ENCODE data around the gene IRF8. TPM values are rescaled to one million over a fixed set of nuclear protein-coding genes. Genes with fewer than 3 reads are reported as not detected.

The IRF8 gene
- total RNA-seq, 1 donor from 2014 or later, result 1.5 TPM

- no peak for TF ChIP-seq CTCF (IDR thresholded peaks at IDR 0.05; ENCODE audit: unreplicated experiment)
Observed at GRCh38 chr16:85969591-85969990, 70.6 kb downstream of the IRF8 start.

GRCh38 chr16:85970016-85970733 is 71.2 kb downstream of the IRF8 start:
- H3K9me3 Mint-ChIP-seq (ENCODE audit: unreplicated experiment), result no peaks in the 10 kb centered on the region
- H3K4me3 Mint-ChIP-seq (ENCODE audit: unreplicated experiment), result no peak overlapping the region
- no peak overlapping the region for H3K27ac Mint-ChIP-seq (ENCODE audit: unreplicated experiment)

More at GRCh38 chr16:85969591-85969990, 70.6 kb downstream of the IRF8 start:
- H3K27me3 Mint-ChIP-seq (ENCODE audit: unreplicated experiment), result peaks cover 7% of the 10 kb centered on the region
- H3K36me3 Mint-ChIP-seq (ENCODE audit: low read depth, unreplicated experiment), result peaks cover 7% of the 10 kb centered on the region
- H3K4me3 Mint-ChIP-seq (ENCODE audit: unreplicated experiment), result no peak overlapping the region
- no peaks in the 10 kb centered on the region for H3K4me1 Mint-ChIP-seq (ENCODE audit: unreplicated experiment)
- no peak for DNase-seq (ENCODE audit: low spot score)
- H3K27ac Mint-ChIP-seq (ENCODE audit: unreplicated experiment), result no peak overlapping the region
- no peaks in the 10 kb centered on the region for H3K9me3 Mint-ChIP-seq (ENCODE audit: unreplicated experiment)

GRCh38 chr16:85970738-85971137 is 71.8 kb downstream of the IRF8 start:
- H3K27ac Mint-ChIP-seq (ENCODE audit: unreplicated experiment), result no peak overlapping the region
- peaks cover 2% of the 10 kb centered on the region for H3K4me1 Mint-ChIP-seq (ENCODE audit: unreplicated experiment)
- no peak for DNase-seq (ENCODE audit: low spot score)
- no peak overlapping the region for H3K4me3 Mint-ChIP-seq (ENCODE audit: unreplicated experiment)
- TF ChIP-seq CTCF (IDR thresholded peaks at IDR 0.05; ENCODE audit: unreplicated experiment), result no peak
- peaks cover 7% of the 10 kb centered on the region for H3K36me3 Mint-ChIP-seq (ENCODE audit: low read depth, unreplicated experiment)
- H3K9me3 Mint-ChIP-seq (ENCODE audit: unreplicated experiment), result no peaks in the 10 kb centered on the region
- peaks cover 9% of the 10 kb centered on the region for H3K27me3 Mint-ChIP-seq (ENCODE audit: unreplicated experiment)

More at GRCh38 chr16:85970016-85970733, 71.2 kb downstream of the IRF8 start:
- Mint-ChIP-seq H3K36me3 (ENCODE audit: low read depth, unreplicated experiment) (peaks cover 7% of the 10 kb centered on the region), H3K27me3 (ENCODE audit: unreplicated experiment) (peaks cover 10% of the 10 kb centered on the region), H3K4me1 (ENCODE audit: unreplicated experiment) (no peaks in the 10 kb centered on the region)
- no peak for TF ChIP-seq CTCF (IDR thresholded peaks at IDR 0.05; ENCODE audit: unreplicated experiment)
- DNase-seq (ENCODE audit: low spot score), result no peak

Small RNAs within 50 kb of the gene (microRNA-seq; reads per million reads assigned to microRNA genes)
- not detected for gene MIR6774 (ENCODE audit: unreplicated experiment)

Other genes with a start within 250 kb of the IRF8 start
- 9.1 TPM for gene GINS2, start 210.2 kb upstream of the IRF8 start, total RNA-seq (ENCODE audit: unreplicated experiment)
- gene C16orf74, start 148.1 kb upstream of the IRF8 start, total RNA-seq (ENCODE audit: unreplicated experiment), result 0.64 TPM
- gene EMC8, start 99.6 kb upstream of the IRF8 start, total RNA-seq (ENCODE audit: unreplicated experiment), result 42.7 TPM
- 552 TPM for gene COX4I1, start 99.5 kb upstream of the IRF8 start, total RNA-seq (ENCODE audit: unreplicated experiment)